ENCODE data around the gene KNDC1. TPM values are rescaled to one million over a fixed set of nuclear protein-coding genes. Genes with fewer than 3 reads are reported as not detected.
"Not testable (repeated sequence)": the region's sequence is repeated elsewhere in the genome, so short reads cannot be mapped to it uniquely, and the experiment has no call there.

Gene KNDC1
- total and polyA plus RNA-seq, 3 donors from 2014 or later, result 4.2 to 19.8 (median 13.3) TPM

- TF ChIP-seq POLR2A (IDR thresholded peaks at IDR 0.05) (no peak), CTCF (IDR thresholded peaks at IDR 0.05) (no peak)
- Histone ChIP-seq H3K9me3 (no peaks in the 10 kb centered on the region), H3K27ac (no peak overlapping the region), H3K27me3 (no peaks in the 10 kb centered on the region), H3K36me3 (ENCODE audit: low read depth, missing control alignments) (no peaks in the 10 kb centered on the region), H3K4me3 (no peak overlapping the region), H3K4me1 (no peaks in the 10 kb centered on the region)
- DNase-seq, result no peak
- WGBS, 2 donors, result 94 to 96% methylated on average over 8 of the region's 8 CpGs
- intact Hi-C loops (cut with DNase I; ENCODE audit: low total_unique reads), result no loop called here
Observed at GRCh38 chr10:133150226-133150625, 9.8 kb upstream of the KNDC1 start.

DNA sequence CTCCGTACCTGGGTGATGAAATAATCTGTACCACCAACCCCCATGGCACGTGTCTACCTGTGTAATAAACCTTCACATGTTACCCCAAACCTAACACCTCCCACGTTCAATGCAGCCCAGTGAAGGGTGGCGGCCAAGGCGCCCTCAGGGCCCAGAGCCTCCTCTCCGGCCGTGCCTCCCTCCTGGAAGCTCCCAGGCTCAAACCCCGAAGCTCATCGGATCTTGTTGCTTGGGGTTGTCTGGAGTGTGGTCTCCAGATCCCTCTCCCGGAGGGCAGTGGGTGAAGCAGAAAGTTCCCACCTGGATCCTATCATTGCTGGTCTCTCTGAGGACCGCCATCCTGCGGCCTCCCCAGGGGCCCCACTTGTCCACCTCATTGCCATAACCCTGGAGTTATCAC, 9.4 kb upstream of the KNDC1 start:
- Histone ChIP-seq H3K36me3 (ENCODE audit: low read depth, missing control alignments) (no peaks in the 10 kb centered on the region), H3K9me3 (no peaks in the 10 kb centered on the region), H3K27ac (no peak overlapping the region), H3K4me3 (no peak overlapping the region), H3K27me3 (no peaks in the 10 kb centered on the region), H3K4me1 (no peaks in the 10 kb centered on the region)
- no peak for DNase-seq
- 91 to 94% methylated on average over 11 to 12 of the region's 12 CpGs for WGBS, 2 donors
- intact Hi-C loops (cut with DNase I; ENCODE audit: low total_unique reads), result no loop called here
- TF ChIP-seq CTCF (IDR thresholded peaks at IDR 0.05) (no peak), POLR2A (IDR thresholded peaks at IDR 0.05) (no peak)

GRCh38 chr10:133151071-133151470, 8.9 kb upstream of the KNDC1 start:
- DNase-seq; H3K27me3 ChIP-seq; H3K9me3 ChIP-seq; H3K4me1 ChIP-seq; intact Hi-C loops (cut with DNase I; ENCODE audit: low total_unique reads); H3K27ac ChIP-seq; H3K4me3 ChIP-seq; H3K36me3 ChIP-seq (ENCODE audit: low read depth, missing control alignments): not testable (repeated sequence)
- 92 to 97% methylated on average over 3 of the region's 3 CpGs for whole genome bisulfite sequencing, 2 donors

DNA sequence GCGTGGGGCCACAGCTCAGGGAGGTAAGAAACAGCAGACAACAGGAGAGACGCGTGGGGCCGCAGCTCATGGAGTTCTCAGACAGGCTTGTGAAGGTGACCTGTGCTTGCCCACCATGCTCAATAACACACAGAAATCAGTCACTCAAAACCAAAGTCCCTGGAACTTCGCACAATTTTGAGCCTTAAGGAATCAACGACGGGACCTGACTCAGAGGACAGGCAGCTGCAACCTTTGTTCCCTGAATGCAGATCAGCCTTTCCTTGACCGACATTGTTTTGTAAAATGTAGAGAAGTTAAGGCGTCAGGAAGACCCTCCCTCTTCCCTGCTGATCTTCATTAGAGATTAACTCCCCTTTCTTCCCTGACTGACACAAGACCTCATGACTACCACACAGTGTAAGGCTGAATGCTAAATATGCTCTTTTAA, 8.5 kb upstream of the KNDC1 start:
- H3K27me3 ChIP-seq, result no peaks in the 10 kb centered on the region
- 63 to 84% methylated on average over 9 of the region's 9 CpGs for WGBS, 2 donors
- TF ChIP-seq CTCF (IDR thresholded peaks at IDR 0.05), result no peak
- TF ChIP-seq POLR2A (IDR thresholded peaks at IDR 0.05), result no peak
- no peaks in the 10 kb centered on the region for H3K36me3 ChIP-seq (ENCODE audit: low read depth, missing control alignments)
- H3K9me3 ChIP-seq, result no peaks in the 10 kb centered on the region
- H3K27ac ChIP-seq, result no peak overlapping the region
- no peak for DNase-seq
- no peaks in the 10 kb centered on the region for H3K4me1 ChIP-seq
- H3K4me3 ChIP-seq, result no peak overlapping the region
- intact Hi-C loops (cut with DNase I; ENCODE audit: low total_unique reads), result no loop called here

GRCh38 chr10:133154411-133154810, 5.6 kb upstream of the KNDC1 start:
- H3K27me3 ChIP-seq, result no peaks in the 10 kb centered on the region

More at GRCh38 chr10:133154411-133154810, 5.6 kb upstream of the KNDC1 start:
- Histone ChIP-seq H3K9me3 (no peaks in the 10 kb centered on the region), H3K27ac (no peak overlapping the region), H3K4me1 (peaks cover 4% of the 10 kb centered on the region), H3K4me3 (no peak overlapping the region), H3K36me3 (ENCODE audit: low read depth, missing control alignments) (no peaks in the 10 kb centered on the region)
- 58 to 61% methylated on average over 4 of the region's 4 CpGs for WGBS, 2 donors
- intact Hi-C loops (cut with DNase I; ENCODE audit: low total_unique reads), result no loop called here
- DNase-seq, result no peak
- no peak for TF ChIP-seq POLR2A (IDR thresholded peaks at IDR 0.05)
- TF ChIP-seq CTCF (IDR thresholded peaks at IDR 0.05), result no peak
